Activated T-helper 9 cell treated with anti-CD3 and anti-CD28 coated beads, Interleukin-2, amount 50 U/mL, for 16 hours (primary cell): ENCODE data around the gene HLA-DPA1.

Experiments used
- DNase-seq: peaks from one replicate; pipeline ENCODE4 v3.0.0-alpha.2; 2020; ENCODE audit warnings: low read depth

Gene HLA-DPA1

GRCh38 chr6:33017018-33017417 lies 56.4 kb downstream of the HLA-DPA1 start:
- no peak for DNase-seq

DNA sequence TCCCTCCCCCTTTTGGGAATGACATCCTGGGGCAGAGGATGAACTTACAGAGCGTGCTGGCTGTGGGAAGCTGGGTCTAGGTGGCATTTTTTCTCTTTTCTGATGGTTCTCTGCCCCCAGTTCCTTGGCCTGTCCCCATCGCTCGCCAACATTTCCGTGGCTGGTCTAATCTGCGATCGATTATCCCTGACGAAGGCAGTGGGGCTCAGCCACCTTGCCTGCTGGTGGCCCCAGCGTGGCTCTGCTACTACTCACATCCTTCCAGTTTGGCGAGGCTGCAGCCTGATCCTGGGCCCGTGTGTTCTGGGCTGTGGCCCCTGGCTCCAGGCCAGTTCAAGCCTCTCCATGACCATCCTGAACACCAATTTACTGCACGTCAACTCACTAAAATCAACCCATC lies 57.7 kb downstream of the HLA-DPA1 start:
- DNase-seq, result no peak

DNA sequence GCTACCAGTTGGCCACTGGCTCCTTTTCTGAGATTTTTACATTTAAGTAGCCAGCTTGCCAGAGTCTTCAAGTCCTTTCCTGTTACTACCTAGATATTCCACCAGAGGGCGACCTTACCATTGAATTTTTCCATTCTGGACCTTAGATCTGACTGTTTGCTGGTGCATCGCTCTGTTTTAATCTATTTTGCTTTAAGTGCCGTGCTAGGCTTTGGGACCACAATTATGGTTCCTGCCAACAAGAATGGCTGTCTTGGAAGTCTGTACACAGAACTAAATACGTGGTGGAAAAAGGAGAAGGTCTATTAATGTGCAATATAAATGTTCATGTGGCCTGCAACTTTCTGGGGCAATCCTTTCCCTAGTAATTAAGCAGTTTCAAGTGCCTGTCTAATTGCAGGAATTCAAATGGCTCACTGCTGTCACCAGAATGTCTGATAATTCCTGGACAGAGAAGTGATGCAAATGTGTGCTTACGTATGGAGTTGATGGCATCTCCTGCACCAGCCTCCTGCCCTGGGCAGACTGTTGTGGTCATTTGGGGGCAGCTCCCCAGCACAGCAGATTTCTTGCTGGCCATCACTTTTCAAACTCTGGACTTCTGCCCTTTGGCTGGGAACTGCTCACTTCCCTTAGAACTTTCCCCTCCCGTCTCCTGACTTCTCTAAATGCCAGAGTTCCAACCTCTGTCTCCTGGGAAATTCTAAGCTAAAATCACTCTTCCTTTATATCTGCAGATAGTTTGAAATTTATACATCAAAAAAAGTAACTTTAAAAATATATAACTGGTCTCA lies 58.4 kb downstream of the HLA-DPA1 start:
- DNase-seq, result no peak
